Natural killer cell (primary cell): ENCODE measurements around the gene ESRRG. TPM values are rescaled to one million over a fixed set of nuclear protein-coding genes. Genes with fewer than 3 reads are reported as not detected.
"Not testable (repeated sequence)": the region's sequence is repeated elsewhere in the genome, so short reads cannot be mapped to it uniquely, and the experiment has no call there.

Experiments used
- ATAC-seq, 3 donors: fragments of 150-1000 bp in 2 of 3; fragments of 200-7000 bp in 1 of 3; cut with Tn5 transposase; 1 replicate in 1 of 3; 2 replicates in 2 of 3; pipeline ENCODE4 v1.10.0; 2021; ENCODE audit warnings: mild to moderate bottlenecking in 2 of 3, moderate library complexity in 2 of 3
- DNase-seq, 2 donors: peaks; one replicate each; pipeline versions ENCODE4 v3.0.0 to v3.0.0-alpha.2; 2013 to 2021; ENCODE audit warnings: mixed read lengths in 1 of 2
- H3K27ac ChIP-seq: one replicate; pipeline ENCODE4 v1.5.1; 2013; ENCODE audit warnings: mild to moderate bottlenecking, low read length
- H3K27me3 ChIP-seq: one replicate; pipeline ENCODE4 v1.6.1; 2013; ENCODE audit warnings: low read length; ENCODE audit not compliant: control insufficient read depth, insufficient read depth
- H3K36me3 ChIP-seq: one replicate; pipeline ENCODE4 v1.6.1; 2013; ENCODE audit warnings: low read length; ENCODE audit not compliant: control insufficient read depth, insufficient read depth
- H3K4me1 ChIP-seq: one replicate; pipeline ENCODE4 v1.6.1; 2013; ENCODE audit warnings: low read length; ENCODE audit not compliant: control insufficient read depth, insufficient read depth
- H3K4me3 ChIP-seq: one replicate; pipeline ENCODE4 v1.5.1; 2013; ENCODE audit warnings: low read length
- H3K9me3 ChIP-seq: one replicate; pipeline ENCODE4 v1.6.1; 2013; ENCODE audit warnings: low read length; ENCODE audit not compliant: control insufficient read depth, insufficient read depth
- H3K27ac Mint-ChIP-seq, 2 donors: one replicate each; pipeline ENCODE4 v1.8.0; 2022; ENCODE audit warnings: mild to moderate bottlenecking in 2 of 2, mixed read lengths in 2 of 2, moderate library complexity in 1 of 2
- H3K27me3 Mint-ChIP-seq, 2 donors: one replicate each; pipeline ENCODE4 v1.8.0; 2022; ENCODE audit warnings: low read depth in 2 of 2, mixed read lengths in 2 of 2
- H3K36me3 Mint-ChIP-seq: one replicate; pipeline ENCODE4 v1.8.0; 2022; ENCODE audit warnings: mixed read lengths
- H3K4me1 Mint-ChIP-seq, 2 donors: one replicate each; pipeline ENCODE4 v1.8.0; 2022; ENCODE audit warnings: mixed read lengths in 2 of 2
- H3K4me3 Mint-ChIP-seq: one replicate; pipeline ENCODE4 v1.8.0; 2022; ENCODE audit warnings: mild to moderate bottlenecking, moderate library complexity, mixed read lengths
- H3K9me3 Mint-ChIP-seq, 2 donors: one replicate each; pipeline ENCODE4 v1.8.0; 2022; ENCODE audit warnings: mixed read lengths in 2 of 2
- CTCF ChIP-seq: fragments of 200-600 bp; IDR thresholded peaks from one replicate; pipeline ENCODE4 v1.8.0; 2022; ENCODE audit warnings: antibody characterized with exemption
- WGBS: methylation state at CpG from one replicate; pipeline ENCODE4 v1.1.7; 2013; ENCODE audit warnings: missing lambda C conversion rate; ENCODE audit not compliant: insufficient coverage; 5-methylcytosine and 5-hydroxymethylcytosine counted together
- intact Hi-C: fragments of 100-400 bp; cut with micrococcal nuclease; formaldehyde crosslinking; loops from one replicate; pipeline ENCODE4 v1.14.2; 2022
- total RNA-seq, 4 donors: library from RNA; stranded (reverse); fragments of 120-200 nt in 1 of 4; gene quantifications; one replicate each; pipeline versions ENCODE4 v1.2.3 to v1.2.4, GENCODE V29; 2013 to 2022

ESRRG gene
- total RNA-seq, 3 donors from 2014 or later (not counting 1 experiment from before 2014, with no cell fraction given): not detected

GRCh38 chr1:216532251-216532798, 190.9 kb downstream of the ESRRG start:
- ATAC-seq (no peak), DNase-seq (no peak)
- Mint-ChIP-seq H3K27me3 (no peaks in the 10 kb centered on the region), H3K4me1 (no peaks in the 10 kb centered on the region), H3K9me3 (peaks cover 10 to 13% of the 10 kb centered on the region in 2 donors), H3K27ac (no peak overlapping the region), H3K4me3 (no peak overlapping the region), H3K36me3 (no peaks in the 10 kb centered on the region)
- Histone ChIP-seq H3K4me3 (no peak overlapping the region), H3K27ac (no peak overlapping the region), H3K27me3 (no peaks in the 10 kb centered on the region), H3K4me1 (no peaks in the 10 kb centered on the region), H3K9me3 (no peaks in the 10 kb centered on the region), H3K36me3 (no peaks in the 10 kb centered on the region)
- 91% methylated on average over 7 of the region's 9 CpGs for WGBS
- intact Hi-C loops: no loop called here
- no peak for TF ChIP-seq CTCF

GRCh38 chr1:216531263-216532239, 191.7 kb downstream of the ESRRG start:
- no peak overlapping the region for H3K27ac ChIP-seq
- Mint-ChIP-seq H3K36me3 (no peaks in the 10 kb centered on the region), H3K27me3 (no peaks in the 10 kb centered on the region), H3K9me3 (peaks cover 11 to 15% of the 10 kb centered on the region in 2 donors), H3K4me3 (peak overlapping the region; percentile 35), H3K27ac (no peak overlapping the region), H3K4me1 (no peaks in the 10 kb centered on the region)
- DNase-seq (no peak), ATAC-seq (no peak)
- H3K4me1 ChIP-seq: no peaks in the 10 kb centered on the region
- no peaks in the 10 kb centered on the region for H3K27me3 ChIP-seq
- no peak for TF ChIP-seq CTCF
- intact Hi-C loops: no loop called here
- 73% methylated on average over 9 of the region's 12 CpGs for WGBS
- no peaks in the 10 kb centered on the region for H3K9me3 ChIP-seq
- H3K4me3 ChIP-seq: no peak overlapping the region
- H3K36me3 ChIP-seq: no peaks in the 10 kb centered on the region

GRCh38 chr1:216529851-216530250, 193.4 kb downstream of the ESRRG start:
- H3K36me3 ChIP-seq, H3K36me3 Mint-ChIP-seq, H3K4me3 Mint-ChIP-seq, H3K27ac ChIP-seq, H3K27me3 Mint-ChIP-seq, H3K4me1 ChIP-seq, intact Hi-C loops, DNase-seq, H3K27ac Mint-ChIP-seq, H3K4me1 Mint-ChIP-seq, H3K4me3 ChIP-seq, H3K27me3 ChIP-seq, ATAC-seq, H3K9me3 ChIP-seq: not testable (repeated sequence)
- WGBS: 43% methylated on average over 2 of the region's 3 CpGs
- H3K9me3 Mint-ChIP-seq: peaks cover 10 to 12% of the 10 kb centered on the region in 2 donors

- no peak overlapping the region for H3K4me3 ChIP-seq
- H3K27me3 Mint-ChIP-seq: no peaks in the 10 kb centered on the region
- no peak for DNase-seq
- no peak overlapping the region for H3K4me3 Mint-ChIP-seq
- intact Hi-C loops: no loop called here
- H3K4me1 Mint-ChIP-seq: no peaks in the 10 kb centered on the region
- no peak overlapping the region for H3K27ac Mint-ChIP-seq
- peaks cover 10 to 12% of the 10 kb centered on the region in 2 donors for H3K9me3 Mint-ChIP-seq
- no peaks in the 10 kb centered on the region for H3K36me3 Mint-ChIP-seq
- H3K36me3 ChIP-seq: no peaks in the 10 kb centered on the region
- 62% methylated on average over 1 of the region's 1 CpG for WGBS
- no peaks in the 10 kb centered on the region for H3K27me3 ChIP-seq
- TF ChIP-seq CTCF: no peak
- no peaks in the 10 kb centered on the region for H3K9me3 ChIP-seq
- H3K27ac ChIP-seq: no peak overlapping the region
- H3K4me1 ChIP-seq: no peaks in the 10 kb centered on the region
- ATAC-seq: no peak
Measured at GRCh38 chr1:216528816-216529215, 194.4 kb downstream of the ESRRG start.
